Fibroblast of pulmonary artery (primary cell): ENCODE data around the gene CCDC80.

ENCODE experiments used
- DNase-seq: peaks from one replicate; pipeline ENCODE4 v3.0.0-alpha.2; 2010; ENCODE audit warnings: low read depth
- H3K4me3 ChIP-seq: replicated peaks from 2 replicates; pipeline ENCODE4 v1.5.1; 2011; ENCODE audit warnings: low read depth, mild to moderate bottlenecking, control low read depth, low read length, moderate library complexity
- CTCF ChIP-seq: IDR thresholded peaks from 2 replicates; pipeline ENCODE4 v1.5.1; 2011; ENCODE audit warnings: mild to moderate bottlenecking, control low read depth, low read length, inconsistent platforms; ENCODE audit errors: missing control alignments

Gene CCDC80

GRCh38 chr3:112650482-112650881 is 9.5 kb upstream of the CCDC80 start:
- no peak for TF ChIP-seq CTCF
- DNase-seq = no peak
- no peak overlapping the region for H3K4me3 ChIP-seq

GRCh38 chr3:112649478-112649735 is 8.5 kb upstream of the CCDC80 start:
- peak; percentile 55 for DNase-seq
- H3K4me3 ChIP-seq = no peak overlapping the region
- TF ChIP-seq CTCF = no peak

DNA sequence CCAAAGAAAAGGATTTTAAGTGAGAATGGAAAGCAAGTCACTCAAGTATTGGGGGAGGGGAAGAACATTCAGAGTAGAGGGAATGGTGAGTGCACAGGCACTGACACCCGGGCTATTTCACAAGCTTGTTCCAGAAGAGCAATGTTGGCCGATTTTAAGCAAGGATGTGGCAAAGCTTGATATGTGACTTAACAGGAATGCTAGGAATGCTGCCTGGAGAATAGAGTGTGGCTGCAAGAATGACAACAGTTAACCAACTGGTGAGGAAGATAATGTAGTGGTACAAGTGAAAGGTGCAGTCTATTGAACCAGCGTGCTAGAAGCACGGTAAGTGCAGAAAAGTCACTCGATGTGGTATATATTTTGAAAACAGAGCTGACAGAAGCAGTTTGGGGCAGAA is 6.2 kb upstream of the CCDC80 start:
- DNase-seq = peak; percentile 94
- no peak for TF ChIP-seq CTCF
- no peak overlapping the region for H3K4me3 ChIP-seq

DNA sequence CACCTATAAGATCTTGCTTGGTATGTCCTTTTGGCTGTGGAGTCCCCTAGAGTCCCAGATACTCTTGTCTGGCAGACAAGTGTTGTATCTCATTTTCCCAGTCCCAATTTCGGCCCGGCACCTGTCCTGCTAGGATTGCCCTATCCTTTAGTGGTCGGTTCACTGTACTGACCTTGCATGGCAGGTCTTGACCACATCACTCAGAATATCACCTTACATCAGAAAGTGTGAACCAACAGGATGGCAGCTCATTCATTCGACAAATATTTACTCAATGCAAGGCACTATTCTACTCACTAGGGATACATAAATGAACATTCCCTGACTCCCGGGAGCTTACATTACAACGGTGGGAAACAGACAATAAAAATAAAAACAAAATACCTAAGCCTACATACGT is 5.7 kb upstream of the CCDC80 start:
- H3K4me3 ChIP-seq = no peak overlapping the region
- no peak for TF ChIP-seq CTCF
- DNase-seq = no peak

DNA sequence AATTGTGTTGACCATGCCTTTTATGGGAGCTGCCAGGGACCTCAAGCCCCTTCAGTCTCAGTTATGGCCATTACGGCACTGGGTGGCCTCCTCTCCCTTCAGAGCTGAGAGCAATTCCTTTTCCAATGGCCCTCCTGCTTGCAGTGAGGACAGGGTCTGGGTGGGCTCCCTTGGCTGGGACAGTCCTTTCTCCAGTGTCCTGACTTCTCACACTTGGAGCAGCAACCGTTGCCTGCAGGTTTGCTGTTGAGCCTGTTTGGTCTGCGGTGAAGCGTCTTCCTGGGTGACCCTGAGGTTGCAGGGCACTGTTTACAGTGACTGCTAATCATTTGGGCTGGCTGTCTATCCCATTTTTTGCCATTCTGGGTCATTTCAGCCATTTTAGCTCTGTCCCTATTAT is 3.5 kb upstream of the CCDC80 start:
- H3K4me3 ChIP-seq = no peak overlapping the region
- DNase-seq = no peak
- no peak for TF ChIP-seq CTCF

- TF ChIP-seq CTCF = no peak
- DNase-seq = no peak
- H3K4me3 ChIP-seq = no peak overlapping the region
Measured at GRCh38 chr3:112643621-112644240, 2.8 kb upstream of the CCDC80 start.

DNA sequence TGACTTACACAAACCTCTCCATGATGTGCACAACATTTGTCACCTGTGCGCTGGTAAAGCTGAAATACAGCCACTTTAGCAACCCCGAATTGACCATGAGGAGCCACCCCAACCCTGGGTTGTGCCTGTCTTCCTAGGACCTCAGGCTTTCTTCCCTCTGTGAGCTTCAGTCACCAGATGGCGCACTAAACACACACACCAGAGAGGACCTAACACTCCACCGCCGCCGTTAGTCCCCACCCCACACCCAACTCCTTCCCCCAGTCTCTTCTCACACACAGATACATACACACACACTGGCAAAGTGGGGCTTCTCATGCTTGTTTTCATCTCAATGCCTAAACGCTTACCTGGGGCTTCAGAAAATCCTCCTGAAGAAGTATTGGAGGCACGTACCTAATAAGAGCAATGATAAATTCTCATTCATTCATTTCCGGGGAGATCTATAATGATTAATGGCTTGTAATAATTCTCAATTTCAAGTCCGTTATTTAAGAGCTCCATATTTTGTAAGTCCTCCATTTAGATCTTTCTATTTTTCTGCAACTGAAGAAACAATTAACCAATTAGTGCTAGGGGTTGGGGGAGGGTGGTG is 2.1 kb upstream of the CCDC80 start:
- H3K4me3 ChIP-seq = peak overlapping the region; percentile 25
- peak; percentile 94 for DNase-seq
- TF ChIP-seq CTCF = peak; percentile 89
